NCI-H82 (cell line): ENCODE data around the gene RAMP1.
"Not testable (repeated sequence)": the region's sequence is repeated elsewhere in the genome, so short reads cannot be mapped to it uniquely, and the experiment has no call there.

Experiments
- DNase-seq: peaks from one replicate; lab custom pipeline; 2025; lab: John Stamatoyannopoulos, UW

RAMP1 gene

DNA sequence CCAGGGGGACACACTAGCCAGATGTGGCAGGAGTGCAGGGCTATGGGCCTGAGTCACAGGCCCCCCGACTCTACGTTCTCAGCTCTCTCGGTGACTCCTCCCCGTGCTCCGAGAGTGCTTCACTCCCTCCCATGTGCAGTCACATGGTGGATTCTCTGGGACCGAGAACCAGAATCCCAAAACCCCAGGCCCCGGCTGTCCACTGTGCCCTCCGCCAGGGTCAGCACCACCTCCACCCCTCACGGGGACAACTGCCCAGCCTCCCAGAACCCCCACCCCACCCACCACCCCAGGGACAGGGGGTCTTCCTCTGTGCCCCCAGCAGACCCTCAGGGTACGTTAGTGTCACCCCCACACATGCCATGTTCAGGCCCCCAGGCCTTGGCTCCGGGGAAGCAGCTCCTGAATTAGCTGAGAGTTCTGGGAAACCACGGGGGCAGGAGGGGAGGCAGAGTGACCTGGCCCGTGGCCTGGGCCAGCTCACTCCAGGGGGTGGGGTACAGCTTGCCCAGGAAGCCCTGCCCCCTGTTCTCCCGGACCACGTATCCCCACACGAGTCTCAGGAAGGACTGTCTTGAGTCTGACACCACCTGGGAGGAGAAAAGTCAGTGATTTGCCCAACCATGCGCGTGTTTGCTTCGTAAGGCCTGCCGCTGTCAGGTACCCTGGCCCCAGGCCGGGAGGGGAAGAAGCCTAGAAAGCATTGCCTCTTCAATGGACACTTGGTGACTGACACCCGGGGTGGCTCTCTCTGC lies 4.4 kb downstream of the RAMP1 start:
- DNase-seq, result no peak

DNA sequence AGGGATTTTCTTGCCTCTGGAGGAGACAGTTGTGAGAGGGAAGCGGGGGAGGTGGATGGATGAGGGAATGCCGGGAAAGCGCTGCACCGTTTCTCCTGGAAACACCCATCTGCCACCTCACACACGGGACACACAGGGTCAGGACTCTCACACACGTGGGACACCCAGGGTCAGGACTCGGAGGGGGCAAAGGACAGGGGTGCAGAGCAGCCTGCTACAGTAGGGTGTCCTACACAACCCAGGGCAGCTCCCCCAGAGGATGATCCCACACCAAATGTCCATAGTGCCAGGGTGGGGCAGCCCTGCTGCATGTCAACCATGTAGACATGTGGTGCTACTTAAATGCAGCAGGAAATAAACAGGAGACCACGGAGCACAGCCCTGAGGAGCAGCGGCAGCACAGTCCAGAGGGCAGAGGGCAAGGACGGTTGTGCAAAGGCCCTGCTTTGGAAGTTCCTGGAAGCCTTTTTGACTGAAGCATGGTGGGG lies 5.1 kb downstream of the RAMP1 start:
- DNase-seq, result peak; percentile 59

DNA sequence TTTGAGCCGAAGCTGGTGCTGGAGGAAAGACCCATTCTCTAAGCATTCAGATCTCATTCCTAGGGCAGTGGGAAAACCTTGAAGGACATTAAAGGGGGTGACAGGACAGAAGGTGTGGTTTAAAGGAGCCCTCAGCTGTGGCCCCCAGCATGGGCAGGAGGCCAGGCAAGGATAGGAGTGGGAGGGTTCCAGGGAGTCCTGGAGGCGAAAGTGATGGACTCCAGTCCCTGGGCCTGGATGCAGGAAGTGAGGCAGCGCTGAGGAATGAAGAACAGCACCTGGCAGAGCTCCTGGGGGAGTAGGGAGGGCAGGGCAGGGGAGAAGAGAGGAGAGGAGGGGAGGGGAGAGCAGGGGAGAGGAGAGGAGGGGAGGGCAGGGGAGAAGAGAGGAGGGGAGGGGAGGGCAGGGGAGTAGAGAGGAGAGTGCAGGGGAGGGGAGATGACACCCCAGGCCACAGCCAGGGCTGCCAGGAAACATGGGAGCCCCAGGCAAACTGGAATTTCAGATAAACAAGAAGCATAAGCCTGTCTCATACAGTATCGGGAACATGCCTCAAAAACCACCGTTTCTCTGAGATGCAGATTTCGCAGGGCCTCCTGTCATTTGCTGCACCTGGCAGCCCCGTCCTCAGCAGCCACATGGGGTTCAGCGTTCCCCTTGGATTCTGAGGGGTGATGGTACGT lies 5.7 kb downstream of the RAMP1 start:
- no peak for DNase-seq

DNA sequence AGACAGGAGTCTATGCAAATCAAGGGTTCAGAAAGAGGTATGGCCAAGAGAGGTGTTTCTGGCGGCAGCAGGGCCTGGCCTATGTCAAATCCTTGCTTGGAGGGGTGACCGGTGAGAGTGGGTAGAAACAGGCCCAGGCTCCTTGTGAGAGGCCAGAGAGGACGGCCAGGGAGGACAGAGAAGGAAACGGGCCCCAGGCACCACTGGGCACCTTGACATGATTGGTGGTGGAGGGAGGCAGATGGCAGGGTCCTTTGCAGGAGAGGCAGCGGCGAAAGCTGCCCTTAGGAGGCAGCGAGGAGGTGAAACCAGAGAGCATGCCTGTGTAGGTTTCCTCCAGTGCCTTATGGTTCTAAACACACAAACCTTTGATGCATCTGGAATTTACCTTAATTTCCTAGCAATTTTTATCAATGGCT lies 6.2 kb downstream of the RAMP1 start:
- DNase-seq, result peak; percentile 52

DNA sequence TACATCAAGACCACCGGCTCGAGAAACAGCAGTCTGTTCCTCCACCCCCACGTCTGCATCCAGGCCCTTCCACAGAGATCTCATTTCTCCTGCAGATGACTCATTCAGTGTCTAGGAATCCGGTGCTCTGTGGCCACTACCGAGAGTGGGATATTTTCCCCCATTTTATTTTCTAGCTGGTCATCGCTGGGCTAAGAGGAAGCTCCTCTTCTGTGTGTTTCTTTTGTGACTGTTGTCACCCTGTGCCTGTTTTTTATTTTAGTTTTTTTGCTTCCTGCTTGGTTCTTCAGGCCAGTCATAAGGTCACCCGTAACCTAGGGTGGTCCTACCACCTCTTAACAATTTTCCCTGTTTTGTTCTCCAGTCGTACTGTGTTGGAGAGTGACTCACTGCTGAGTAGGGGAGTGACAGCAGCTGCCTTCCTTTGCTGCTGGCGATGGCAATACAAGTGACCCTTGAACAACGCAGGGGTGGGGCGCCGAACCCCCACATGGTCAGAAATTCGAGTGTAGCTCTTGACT lies 6.7 kb downstream of the RAMP1 start:
- DNase-seq, result no peak

DNA sequence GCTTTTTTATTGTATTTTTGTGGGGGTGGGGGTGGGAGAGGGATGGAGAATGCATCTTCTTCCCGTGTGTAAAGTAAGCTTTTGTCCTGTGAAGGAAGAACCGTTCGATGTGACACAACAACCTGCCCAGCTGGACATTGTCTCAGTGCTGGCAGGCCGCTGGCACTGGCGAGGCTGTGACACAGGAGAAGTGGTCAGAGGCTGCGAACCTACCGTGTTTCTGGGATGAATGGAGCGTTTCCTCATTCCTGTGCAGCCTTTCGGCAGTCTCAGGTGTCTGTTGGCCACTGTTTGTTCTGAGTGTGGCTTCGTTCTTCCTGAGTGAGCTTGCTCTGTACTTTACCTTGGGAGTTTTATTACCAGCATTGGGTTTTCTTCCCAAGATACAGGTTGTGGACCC lies 8.0 kb downstream of the RAMP1 start:
- no peak for DNase-seq

DNA sequence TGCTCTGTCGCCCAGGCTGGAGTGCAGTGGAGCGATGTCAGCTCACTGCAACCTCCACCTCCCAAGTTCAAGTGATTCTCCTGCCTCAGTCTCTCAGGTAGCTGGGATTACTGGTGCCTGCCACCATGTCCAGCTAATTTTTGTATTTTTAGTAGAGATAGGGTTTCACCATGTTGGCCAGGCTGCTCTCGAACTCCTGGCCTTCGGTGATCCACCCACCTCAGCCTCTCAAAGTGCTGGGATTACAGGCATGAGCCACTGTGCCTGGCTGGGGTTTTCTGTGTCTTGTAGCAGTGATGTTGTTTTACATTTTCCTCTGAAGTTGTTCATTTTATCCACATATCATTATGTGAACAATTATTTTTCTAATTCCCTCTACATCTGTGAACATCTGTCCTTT lies 8.7 kb downstream of the RAMP1 start:
- not testable (repeated sequence) for DNase-seq

DNA sequence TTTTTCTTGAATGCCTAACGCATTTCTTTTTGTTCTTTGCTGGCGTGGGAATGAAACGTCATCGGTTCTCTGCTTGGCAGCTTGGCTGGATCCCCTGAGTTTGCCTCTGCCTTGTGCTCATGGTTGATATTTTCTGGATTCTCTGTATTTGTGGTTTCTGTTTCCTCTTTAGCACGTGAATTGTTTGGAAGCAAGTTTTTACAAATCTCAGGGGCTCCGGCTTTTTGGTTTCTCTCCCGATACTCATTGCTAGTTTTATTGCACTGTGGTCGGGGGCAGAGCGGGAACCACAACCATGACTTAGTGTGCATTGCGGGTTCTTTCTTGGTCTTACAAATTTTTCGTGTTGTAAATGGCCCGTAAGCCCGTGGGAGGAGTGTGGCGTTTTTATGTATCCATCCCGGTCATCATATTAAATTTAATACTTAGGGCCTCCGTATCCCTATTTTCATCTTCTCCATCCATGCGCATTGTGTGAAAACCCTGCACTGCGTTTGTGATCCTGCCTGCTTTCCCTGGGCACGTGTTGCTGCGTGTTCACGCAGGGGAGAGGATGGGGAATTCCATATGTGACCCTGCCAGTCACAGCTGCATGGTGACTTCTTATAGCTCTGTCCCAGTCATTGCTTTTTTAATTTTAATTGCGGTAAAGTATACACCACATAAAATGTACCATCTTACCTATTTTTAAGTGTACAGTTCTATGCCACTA lies 9.4 kb downstream of the RAMP1 start:
- DNase-seq, result no peak

DNA sequence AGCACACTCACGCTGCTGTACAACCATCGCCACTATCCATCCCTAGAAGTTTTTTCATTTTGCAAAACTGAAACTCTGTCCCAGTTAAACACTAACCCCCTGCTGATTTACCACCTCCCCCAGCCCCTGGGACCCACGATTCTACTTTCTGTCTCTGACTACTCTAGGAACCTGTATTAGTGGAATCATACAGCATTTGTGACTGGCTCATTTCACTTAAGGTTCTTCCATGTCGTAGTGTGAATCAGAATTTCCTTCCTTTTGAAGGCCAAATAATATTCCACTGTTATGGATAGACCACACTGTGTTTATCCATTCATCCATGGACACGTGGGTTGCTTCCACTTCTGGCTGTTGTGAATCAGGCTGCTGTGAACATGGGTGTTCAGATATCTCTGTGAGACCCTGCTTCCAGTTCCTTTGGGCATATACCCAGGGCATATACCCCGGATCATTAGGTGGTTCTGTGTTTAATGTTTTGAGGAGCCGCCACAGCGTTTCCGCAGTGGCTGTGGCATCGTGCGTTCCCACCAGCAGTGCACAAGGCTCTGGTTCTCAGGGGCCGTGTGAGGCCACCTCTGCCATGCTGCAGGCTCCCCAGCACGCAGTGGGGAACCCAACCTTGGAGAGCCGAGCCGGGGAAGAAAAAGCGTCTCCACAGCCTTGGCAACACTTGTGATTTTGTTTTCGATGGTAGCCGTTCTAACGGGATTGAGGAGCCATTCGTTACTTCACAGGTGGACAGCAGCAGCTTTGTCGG lies 10.1 kb downstream of the RAMP1 start:
- no peak for DNase-seq

DNA sequence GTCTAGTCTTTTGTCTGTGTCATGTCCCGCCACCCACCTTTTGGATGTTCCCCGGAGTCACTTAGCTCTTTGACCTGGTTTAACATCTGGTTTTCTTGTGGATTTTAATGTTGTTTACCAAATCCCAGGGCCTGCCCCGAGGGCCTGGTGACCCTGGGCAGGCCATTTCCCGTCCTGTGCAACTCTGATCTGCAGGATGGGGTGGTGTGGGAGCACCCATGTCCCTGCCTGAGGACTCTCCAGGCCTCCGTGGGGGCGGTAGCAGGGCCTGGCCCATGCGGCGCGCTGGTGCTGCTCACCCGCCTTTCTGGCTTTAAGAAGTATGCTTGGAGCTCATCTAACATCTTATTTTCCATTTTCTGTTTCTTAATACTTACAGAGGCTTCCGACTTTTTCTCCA lies 10.7 kb downstream of the RAMP1 start:
- no peak for DNase-seq

DNA sequence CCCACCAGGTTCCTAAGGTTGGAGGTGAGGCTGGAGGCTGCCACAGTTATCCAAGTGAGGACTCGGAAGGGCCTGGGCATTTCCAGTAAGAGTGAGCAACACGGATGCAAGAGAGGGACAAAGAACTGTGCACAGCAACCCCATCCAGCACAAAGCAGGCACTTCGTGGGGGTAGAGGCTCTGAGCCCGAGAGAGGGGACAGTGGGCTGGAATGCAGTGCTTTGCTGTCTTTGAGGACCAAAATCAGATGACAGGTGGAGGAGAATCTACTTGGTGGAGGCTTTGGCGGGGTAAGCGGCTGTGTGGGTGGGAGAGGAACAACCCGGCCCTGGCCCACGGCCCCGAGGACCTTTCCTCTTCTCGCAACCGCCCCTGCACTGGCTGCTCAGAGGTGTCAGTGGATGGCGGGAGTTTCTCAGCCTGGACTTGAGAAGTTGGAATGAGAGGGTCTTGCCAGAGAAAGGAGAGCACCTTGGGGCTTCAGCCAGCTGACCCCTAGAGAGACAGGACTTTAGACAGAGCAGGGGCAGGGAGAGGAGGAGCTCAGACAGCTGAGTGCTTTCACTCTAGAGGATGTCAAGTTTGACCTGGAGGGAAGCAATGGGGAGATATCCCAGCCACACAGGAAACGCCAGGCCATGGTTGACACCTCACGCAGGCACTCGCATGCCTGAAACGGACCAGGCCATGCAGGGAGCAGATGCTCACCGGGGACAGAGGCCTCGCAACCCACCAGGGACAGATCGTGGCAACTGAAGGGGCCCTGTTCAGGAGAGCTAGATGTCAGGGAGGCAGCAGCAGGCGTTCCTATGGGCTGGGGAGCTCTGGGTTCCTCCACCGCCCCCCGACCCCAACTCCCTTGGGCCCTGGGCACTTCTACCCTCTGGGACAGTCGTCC lies 11.6 kb downstream of the RAMP1 start:
- no peak for DNase-seq

DNA sequence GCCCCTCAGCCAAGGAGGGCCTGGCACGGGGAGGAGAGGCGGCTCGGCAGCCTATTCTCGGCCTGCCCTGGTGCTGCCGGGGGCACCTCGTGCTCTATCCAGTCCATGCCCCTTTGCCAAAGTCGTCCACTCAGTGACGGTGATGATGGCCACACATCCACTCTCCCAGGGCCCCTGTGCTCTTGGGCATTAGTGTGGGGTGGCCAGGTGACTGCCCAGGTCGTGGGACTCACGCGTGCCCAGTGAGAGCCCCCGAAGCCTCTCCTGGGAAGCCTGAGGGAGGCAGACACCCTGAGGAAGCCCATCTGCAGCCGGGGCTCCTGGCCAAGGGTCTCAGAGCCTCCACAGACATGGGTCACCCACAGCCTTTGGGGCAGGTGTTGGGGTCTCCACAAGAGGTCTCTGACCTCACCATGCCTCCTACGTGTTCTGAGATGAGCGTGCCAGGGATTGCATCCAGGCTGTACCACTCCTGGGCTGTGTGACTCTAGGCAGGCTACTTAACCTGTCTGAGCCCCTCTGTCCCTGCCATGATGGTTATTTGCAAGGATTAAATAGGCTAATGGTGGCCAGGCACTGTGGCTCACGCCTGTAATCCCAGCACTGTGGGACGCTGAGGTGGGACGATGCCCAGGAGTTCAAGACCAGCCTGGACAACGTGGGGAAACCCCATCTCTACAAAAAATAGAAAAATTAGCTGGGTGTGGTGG lies 12.9 kb downstream of the RAMP1 start:
- no peak for DNase-seq

DNA sequence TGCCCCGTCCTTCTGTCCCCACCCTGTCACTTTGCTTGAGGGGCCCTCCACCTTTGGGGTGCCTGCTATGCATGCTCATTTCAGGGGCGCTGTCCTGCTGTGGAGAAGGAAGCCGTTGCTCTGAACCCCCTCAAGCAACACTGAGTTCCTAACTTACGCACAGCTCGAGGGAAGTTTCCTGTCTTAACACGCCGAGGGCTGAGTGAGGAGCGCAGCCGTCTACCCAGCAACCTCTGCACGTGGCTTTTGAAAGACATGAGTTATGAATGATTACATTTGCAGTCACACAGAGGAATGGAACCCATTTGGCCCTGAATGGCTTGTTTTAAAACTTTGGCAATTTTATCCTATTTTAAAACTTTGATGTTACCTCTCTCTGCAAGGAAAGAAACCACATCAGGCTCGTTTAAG lies 14.0 kb downstream of the RAMP1 start:
- no peak for DNase-seq

DNA sequence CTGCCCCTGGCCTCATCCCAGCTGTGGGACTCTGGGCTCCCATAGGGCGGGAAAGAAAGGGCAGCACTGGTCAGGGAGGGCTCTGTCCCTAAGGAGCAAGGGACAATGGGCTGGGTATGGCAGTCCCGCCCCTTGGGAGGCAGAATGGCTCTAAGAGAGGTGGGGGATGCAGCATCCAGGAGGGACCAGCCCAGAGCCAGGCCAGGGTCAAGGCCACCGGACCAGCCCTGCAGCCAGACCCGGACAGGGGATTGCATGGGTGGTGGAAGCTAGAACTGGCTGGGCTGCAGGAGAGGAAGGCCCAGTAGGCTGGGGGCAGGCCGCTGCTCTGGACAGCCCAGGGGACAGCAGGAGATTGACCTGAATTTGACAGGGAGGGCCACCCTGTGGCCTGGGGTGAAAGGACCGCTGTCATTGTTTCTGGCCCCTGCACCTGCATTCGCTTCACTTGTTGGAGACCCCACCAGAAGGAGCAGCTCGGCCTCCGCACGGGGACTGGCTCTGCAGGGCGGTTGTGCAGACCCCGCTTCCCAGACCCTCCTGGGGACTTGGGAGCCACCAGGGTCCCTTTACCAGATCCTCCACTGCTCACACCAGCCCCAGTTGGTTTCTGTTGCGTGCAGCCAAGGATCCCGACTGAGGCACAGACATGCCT lies 14.6 kb downstream of the RAMP1 start:
- no peak for DNase-seq

DNA sequence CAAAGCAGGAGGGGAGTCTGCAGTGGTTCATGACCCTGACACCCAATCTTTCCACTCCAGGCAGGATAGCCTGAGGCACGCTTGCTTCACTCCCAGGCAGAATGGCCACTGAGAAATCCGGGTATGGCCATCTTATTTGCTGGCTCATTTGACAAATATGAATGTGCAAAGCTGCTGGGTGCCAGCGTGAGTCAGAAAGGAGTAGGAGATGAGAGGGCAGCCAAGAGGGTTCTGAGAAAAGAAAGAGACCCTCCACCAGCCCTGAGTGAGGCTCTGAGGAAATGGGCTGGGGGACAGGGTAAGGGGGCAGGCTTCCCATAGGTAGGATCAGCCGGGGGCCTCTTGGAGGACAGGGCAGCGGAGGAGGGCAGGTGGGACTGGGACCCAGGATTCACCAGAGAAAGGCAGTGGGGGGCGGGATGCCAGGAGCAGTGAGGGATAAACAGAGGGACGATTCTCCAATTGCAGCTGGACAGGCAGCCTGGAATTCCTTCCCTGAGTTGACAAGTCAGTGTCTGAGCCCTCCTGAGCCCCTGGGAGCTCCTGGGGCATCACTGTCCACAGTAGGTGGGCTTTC lies 15.2 kb downstream of the RAMP1 start:
- no peak for DNase-seq

DNA sequence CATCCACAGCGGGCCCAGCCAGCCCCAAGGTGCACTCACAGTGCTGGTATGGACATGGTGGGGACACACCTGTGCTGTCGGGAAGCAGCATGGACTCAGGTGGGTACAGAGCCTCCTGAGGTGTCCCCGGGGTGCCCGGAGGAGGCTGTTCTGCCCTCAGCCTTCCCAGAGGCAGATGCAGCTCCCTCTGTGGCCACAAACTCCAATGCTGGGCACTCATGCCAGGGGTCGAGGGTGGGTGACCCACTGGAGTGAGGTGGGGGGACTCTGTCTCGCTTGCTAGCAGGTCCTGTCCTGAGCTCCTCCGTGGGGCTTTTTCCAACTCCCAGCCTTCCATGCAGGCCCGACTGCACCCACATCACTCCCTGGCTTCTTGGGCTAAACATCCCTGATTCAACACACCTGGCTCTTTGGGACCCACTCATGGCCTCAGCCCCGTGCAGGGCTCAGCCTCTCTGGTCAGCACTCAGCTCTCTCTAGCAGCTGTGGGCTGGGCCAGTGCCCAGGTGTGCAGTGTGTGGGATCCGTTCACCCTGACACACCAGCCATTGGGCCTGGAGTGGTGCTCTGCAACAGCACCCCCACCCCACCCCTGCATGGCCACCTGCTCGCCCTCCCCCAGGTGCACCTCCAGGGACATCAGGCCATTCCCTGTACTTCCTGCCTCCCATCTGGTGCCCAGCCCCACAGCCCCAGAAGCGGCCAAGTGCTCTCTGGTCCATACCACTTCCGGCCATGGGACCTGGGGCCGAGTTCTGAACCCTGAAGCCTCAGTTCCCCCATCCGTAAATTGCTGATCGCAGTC lies 16.0 kb downstream of the RAMP1 start:
- DNase-seq, result no peak

DNA sequence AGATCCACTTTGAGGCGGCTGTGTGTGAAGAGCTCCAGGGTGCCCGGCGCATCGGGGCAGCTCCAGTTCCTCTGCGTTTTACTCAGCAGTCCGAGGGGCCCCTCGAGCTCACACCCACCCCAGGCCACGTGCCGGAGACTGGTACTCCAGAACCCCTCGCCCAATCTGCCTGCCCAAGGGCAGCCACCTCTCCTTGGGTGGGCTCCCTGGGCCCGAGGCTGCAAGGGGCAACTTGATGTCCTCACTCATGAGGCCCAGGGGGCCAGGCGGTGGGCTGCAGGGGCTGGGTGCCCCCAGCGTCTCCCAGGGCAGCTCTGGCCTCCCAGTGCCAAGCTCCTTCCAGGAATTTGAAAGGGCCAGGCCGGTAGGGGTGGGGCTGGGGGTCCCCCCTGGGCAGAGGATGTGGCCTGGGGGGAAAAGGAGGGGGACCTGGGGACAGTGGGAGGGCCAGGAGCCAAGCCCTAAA lies 16.7 kb downstream of the RAMP1 start:
- no peak for DNase-seq

DNA sequence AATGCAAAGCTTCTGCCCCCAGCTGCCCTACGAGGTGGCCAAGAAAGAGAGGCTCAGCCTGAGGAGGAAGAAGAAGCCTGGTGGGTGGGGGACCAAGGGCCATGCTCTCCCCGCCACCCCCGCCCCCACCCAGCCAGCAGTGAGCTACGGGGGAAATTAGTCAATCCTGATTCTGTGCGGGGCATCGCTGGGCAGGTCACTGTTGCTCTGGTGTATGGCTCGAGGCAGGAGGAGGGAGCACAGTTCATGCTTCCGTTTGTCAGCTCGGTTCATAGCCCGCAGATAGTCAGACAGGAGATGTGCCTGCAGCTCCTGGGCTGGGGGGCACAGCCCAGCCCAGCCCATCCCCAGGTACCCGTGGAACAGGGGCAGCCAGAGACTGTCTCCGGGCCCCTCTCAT lies 17.1 kb downstream of the RAMP1 start:
- no peak for DNase-seq
